HG03460 (cell line): ENCODE data around the gene TRAPPC1.
"Not testable (repeated sequence)": the region's sequence is repeated elsewhere in the genome, so short reads cannot be mapped to it uniquely, and the experiment has no call there.

Experiments used
- ATAC-seq: cut with Tn5 transposase; IDR thresholded peaks from one replicate; pipeline ENCODE4 v1.9.1; 2021; ENCODE audit not compliant: unreplicated experiment

The TRAPPC1 gene

GRCh38 chr17:7931709-7932482 is at the start of gene TRAPPC1, which contains the start of gene CNTROB:
Gene TRAPPC1 (minus strand): TSS chr17:7931946. CDS start chr17:7931829, 117 bp downstream.
Gene CNTROB (plus strand): TSS chr17:7932206. CDS start chr17:7933080, 874 bp downstream.
- ATAC-seq = peak; percentile 89

GRCh38 chr17:7977805-7978204 is 46.1 kb upstream of the TRAPPC1 start:
- no peak for ATAC-seq

GRCh38 chr17:7977039-7977438 is 45.3 kb upstream of the TRAPPC1 start:
- no peak for ATAC-seq

GRCh38 chr17:7974638-7975131 is 42.9 kb upstream of the TRAPPC1 start:
- ATAC-seq = no peak

- no peak for ATAC-seq
Observed at GRCh38 chr17:7972131-7972785, 40.5 kb upstream of the TRAPPC1 start.

- ATAC-seq = no peak
Observed at GRCh38 chr17:7971651-7972050, 39.9 kb upstream of the TRAPPC1 start.

- no peak for ATAC-seq
Observed at GRCh38 chr17:7969433-7969832, 37.7 kb upstream of the TRAPPC1 start.

- ATAC-seq = no peak
Observed at GRCh38 chr17:7967751-7968150, 36.0 kb upstream of the TRAPPC1 start.

- no peak for ATAC-seq
Observed at GRCh38 chr17:7961421-7961820, 29.7 kb upstream of the TRAPPC1 start.

- ATAC-seq = no peak
Observed at GRCh38 chr17:7959503-7960253, 27.9 kb upstream of the TRAPPC1 start.

GRCh38 chr17:7956228-7956965 is 24.7 kb upstream of the TRAPPC1 start:
- ATAC-seq = no peak

- ATAC-seq = no peak
Observed at GRCh38 chr17:7955414-7956227, 23.9 kb upstream of the TRAPPC1 start.

GRCh38 chr17:7953266-7953665 is 21.5 kb upstream of the TRAPPC1 start:
- ATAC-seq = not testable (repeated sequence)

GRCh38 chr17:7951143-7951792 is 19.5 kb upstream of the TRAPPC1 start:
- ATAC-seq = no peak

- no peak for ATAC-seq
Observed at GRCh38 chr17:7950578-7950977, 18.8 kb upstream of the TRAPPC1 start.

- no peak for ATAC-seq
Observed at GRCh38 chr17:7947651-7948050, 15.9 kb upstream of the TRAPPC1 start.

GRCh38 chr17:7946441-7946840 is 14.7 kb upstream of the TRAPPC1 start:
- ATAC-seq = no peak

- no peak for ATAC-seq
Observed at GRCh38 chr17:7945651-7946050, 13.9 kb upstream of the TRAPPC1 start.

- ATAC-seq = no peak
Observed at GRCh38 chr17:7944326-7944725, 12.6 kb upstream of the TRAPPC1 start.
